HG02870 (cell line): ENCODE data around the gene RAB12.
"Not testable (repeated sequence)": the region's sequence is repeated elsewhere in the genome, so short reads cannot be mapped to it uniquely, and the experiment has no call there.

Source experiments
- ATAC-seq: cut with Tn5 transposase; IDR thresholded peaks from one replicate; pipeline ENCODE4 v1.9.1; 2021; ENCODE audit warnings: mild to moderate bottlenecking, moderate library complexity; ENCODE audit not compliant: unreplicated experiment

RAB12 gene

DNA sequence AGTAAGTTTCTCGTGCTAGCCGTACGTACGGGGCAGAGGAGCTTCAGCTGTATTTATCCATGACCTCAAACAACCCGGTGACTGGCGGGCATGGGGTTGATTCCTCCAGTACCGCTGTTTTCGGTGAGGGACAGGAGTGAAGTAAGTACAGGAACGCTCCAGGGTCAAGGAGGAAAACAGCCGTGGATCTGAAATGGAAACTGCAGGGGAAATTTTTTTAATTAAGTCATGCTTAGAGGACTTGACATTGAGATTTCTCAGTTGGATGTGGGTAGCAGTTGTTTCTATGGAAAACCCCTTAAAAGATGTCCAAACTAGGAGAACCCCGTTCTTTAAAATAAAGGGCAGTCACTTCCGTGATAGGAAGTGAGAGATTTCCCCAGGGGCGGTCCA, 1.2 kb downstream of the RAB12 start:
- no peak for ATAC-seq

DNA sequence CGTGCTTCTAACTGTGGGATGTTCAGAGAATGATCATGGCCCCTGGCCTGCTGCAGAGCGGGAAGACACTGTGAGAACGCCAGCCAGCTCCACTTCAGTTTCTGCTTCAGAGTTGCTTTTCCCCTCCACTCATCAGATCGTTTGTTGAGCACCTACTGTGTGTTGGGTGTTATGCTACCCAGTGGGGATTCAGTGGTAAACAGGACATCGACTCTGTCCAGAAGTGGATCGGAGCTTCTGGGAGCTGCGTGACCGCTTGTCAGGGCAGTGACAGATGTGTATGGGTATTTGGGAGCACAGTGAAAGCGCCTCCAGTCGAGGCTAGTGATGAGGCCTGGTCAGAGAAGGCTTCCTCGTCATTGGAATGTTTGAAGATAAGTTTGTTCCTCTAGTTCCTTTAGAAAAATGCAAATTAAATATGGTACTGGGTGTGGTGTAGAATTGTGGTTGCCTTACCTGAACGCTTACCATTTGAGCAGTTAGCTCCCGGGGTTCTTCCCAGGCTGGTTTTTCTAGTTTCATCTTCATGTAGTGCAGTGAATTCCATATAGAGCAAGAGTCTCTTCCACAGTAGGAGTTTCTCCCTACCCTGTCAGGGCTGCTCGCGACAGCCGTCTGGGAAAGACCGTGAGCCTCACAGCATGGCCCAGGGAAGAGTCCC, 2.8 kb downstream of the RAB12 start:
- no peak for ATAC-seq

GRCh38 chr18:8614875-8615274, 5.6 kb downstream of the RAB12 start:
- ATAC-seq, result no peak

DNA sequence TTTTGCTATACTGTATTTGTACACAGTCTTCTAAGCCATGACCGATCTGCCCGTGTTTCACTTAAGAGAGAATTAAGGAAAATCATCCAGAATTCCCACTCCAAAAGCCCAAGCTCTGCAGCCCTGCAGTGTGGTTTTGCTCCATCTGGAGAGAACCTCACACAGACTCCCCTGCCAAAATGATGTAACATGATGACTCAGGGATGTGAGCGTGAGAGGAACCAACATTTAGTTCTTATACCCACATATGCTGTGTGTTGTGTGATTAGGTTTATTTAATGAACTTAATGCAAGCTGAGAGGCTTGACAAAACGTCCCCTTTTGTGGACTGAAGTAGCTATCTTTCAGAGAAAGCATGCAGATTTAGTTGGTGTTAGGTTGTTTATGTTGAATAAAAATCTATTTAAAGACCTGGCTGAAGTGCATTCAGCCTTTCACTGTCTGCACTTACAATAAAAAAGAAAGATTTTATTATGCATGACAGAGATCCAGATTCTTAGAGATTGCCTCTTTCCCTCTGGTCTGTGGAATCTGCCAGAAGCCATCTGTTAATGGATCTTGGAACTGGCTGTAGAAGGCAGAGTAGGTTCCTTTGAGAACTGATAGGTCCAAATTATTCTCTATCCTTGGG, 6.3 kb downstream of the RAB12 start:
- ATAC-seq, result no peak

DNA sequence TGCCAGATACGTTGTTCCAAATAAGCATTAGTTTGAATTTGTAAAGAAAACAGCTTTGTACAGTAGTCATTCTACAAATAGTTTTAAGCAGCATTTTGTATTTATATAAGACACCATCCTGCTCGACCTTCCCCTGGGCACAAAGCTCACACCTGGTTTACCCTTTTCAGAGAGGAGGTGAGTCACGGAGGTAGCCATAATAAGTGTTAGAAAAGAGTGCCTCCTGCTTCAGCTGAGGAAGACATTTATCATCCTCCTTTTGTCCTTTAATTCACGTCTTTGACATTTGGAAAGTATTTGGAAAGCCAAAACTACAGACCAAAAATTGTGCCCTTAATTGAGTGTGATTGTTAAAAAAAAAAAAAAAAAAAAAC, 6.8 kb downstream of the RAB12 start:
- ATAC-seq, result no peak

DNA sequence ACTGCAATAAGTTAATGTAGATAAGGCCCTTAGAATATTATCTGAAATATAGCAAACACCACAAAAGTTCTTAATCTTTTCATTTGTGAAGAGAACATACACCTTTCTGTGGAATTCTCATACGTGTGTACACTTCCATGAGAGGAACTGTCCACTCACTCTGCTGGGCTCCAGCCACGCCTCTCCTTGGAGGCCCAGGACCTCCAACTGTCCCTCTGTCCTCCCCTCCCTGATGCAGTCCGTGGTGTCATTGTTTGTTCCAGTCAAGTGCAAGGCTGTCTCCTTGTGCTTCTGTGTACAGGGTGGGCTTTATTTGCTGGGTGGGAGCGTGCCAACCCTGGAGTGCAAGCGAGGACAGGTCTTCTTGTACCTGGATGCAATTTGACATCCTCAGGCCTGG, 8.7 kb downstream of the RAB12 start:
- no peak for ATAC-seq

GRCh38 chr18:8619041-8619440, 9.8 kb downstream of the RAB12 start:
- no peak for ATAC-seq

DNA sequence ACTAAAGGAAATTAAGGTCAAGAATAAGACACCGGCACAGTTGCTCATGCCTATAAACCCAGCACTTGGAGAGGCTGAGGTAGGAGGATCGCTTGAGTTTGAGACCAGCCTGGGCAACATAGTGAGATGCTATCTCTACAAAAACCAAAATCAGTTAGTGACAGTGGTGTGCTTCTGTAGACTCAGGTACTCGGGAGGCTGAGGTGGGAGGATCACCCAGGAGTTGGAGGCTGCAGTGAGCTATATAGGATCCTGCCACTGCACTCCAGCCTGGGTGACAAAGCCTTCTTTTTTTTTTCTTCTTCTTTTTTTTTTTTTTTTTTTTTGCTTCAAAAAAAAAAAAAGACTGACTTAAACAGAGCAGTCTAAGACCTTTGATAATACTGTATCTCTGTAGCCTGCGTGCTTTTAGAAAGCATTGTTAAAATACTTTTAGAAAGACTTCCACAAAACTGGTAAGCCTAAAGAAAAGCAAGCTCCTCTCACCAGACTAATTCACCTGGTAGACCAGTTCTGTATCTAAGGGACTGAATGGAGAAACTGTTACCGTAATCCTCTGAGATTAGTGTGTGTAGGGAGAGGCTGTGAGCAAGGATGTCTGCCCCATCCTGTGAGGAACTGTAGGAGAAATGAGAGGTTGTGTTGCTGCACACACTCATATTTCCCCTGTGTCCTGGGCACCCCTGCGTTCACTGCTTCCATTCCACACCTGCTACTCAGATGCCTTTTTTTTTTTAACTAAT, 10.8 kb downstream of the RAB12 start:
- no peak for ATAC-seq

GRCh38 chr18:8620845-8621244, 11.6 kb downstream of the RAB12 start:
- no peak for ATAC-seq

DNA sequence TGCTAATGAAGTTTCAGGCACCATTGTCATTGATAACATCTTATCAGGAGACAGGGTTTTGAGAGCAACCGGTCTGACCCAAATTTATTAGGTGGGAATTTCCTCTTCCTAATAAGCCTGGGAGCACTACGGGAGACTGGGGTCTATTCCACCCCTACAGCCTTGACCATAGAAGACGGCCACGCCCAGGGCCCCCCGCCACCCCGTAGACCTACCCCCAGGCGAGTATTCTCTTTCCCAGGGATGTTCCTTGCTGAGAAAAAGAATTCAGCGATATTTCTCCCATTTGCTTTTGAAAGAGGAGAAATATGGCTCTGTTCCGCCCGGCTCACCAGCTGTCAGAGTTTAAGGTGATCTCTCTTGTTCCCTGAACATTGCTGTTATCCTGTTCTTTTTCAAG, 13.4 kb downstream of the RAB12 start:
- ATAC-seq, result not testable (repeated sequence)

GRCh38 chr18:8623549-8624106, 14.4 kb downstream of the RAB12 start:
- ATAC-seq, result no peak

- no peak for ATAC-seq
Observed at GRCh38 chr18:8625461-8626092, 16.3 kb downstream of the RAB12 start.

GRCh38 chr18:8626414-8627106, 17.3 kb downstream of the RAB12 start:
- no peak for ATAC-seq

DNA sequence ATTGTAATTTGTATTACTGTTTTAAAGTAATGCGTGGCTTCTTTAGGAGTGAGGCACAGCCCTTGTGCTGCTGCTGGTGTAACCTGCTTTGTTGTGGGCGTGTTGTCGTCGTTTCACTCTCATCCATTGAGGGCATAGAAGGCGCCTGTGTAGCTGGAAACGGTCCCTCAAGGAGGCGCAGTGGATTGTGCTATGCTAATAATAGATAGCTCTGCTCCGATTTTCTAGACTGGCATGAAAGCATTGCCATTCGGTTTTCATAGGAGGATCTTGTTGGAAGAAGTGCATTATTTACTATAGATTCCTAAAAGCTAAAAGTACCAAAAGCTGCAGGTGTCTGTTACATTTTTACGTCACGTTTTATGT, 17.9 kb downstream of the RAB12 start:
- no peak for ATAC-seq

DNA sequence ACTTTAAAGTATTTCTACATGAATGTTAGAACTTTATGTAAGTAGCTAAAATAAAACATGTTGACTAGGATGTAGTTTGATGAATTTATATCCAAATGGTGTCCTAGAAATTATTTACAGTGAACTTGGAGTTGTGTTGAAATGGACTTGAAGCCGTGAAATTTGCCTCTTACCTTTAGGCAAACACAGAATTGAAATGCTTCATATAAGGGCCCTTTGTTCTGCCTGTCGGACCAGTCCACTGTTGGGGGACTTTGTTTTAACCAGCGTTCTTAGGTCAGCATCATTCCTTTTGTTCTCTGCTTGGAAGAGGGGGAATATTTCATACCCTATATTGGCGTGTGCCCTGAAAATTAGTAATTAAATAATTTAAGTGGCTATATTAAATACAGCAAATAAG, 18.3 kb downstream of the RAB12 start:
- ATAC-seq, result no peak

- ATAC-seq, result no peak
Observed at GRCh38 chr18:8629602-8630001, 20.4 kb downstream of the RAB12 start.

- ATAC-seq, result no peak
Observed at GRCh38 chr18:8630546-8630945, 21.3 kb downstream of the RAB12 start.

DNA sequence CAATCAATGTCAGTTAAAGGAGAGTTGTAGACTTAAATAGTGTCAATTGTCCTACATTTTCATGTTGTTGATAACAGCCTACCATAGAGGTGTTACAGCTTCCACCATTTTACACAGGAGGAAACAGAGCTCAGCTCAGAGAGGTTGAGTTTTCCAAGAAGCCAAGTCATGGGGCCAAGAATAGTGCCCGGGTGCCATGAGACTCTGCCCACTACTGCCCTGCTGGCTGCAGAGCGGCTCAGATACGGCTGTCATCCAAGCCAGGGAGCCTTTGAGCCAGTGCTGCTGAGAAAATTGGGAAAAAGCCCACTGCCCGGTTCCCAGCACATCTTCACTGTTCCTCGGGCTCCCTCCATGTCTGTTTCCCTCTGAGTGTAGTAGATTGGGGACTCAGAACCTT, 22.0 kb downstream of the RAB12 start:
- ATAC-seq, result no peak

GRCh38 chr18:8632386-8632785, 23.1 kb downstream of the RAB12 start:
- no peak for ATAC-seq

DNA sequence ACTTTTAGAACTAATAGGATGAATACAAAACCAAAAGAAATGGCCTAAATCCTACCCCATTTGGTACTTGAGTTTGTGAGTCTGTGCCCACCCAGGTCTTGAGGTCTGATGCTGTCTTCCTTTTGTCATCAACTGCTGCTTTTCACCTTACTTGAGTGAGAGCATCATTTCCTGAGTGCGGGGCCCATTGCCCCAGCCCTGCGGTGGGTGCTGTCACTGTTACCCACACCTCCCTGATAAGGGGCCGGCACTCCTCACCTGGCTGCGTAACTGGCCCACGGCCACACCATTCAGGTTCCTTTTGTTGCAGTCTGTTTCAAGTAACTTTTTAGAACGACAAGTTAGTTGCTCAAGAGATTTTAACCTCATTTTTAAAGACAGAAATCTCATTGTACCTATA, 25.3 kb downstream of the RAB12 start:
- ATAC-seq, result no peak

DNA sequence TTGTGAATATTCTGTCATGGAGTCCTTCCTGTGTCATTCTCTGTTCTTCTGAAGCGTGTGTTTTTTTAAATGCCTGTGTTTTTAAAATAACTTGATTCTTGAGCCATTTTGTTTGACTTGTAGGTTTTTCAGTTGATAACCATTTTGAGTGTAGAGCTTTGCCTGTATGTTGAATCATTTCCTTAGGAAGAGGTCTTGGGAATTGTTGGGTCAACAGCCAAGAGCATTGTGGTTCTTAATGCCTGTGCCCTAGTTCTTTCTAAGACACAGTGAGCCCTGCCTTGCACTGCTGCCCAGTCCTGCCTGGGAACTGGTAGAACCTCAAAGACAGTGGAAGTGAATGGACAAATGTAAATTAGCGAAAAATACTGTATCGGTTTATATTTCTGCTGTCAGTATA, 25.9 kb downstream of the RAB12 start:
- ATAC-seq, result no peak
